GM18858 (cell line): ENCODE measurements around the gene ACTR1A.

Experiments
- ATAC-seq: cut with Tn5 transposase; IDR thresholded peaks from one replicate; pipeline ENCODE4 v1.9.1; 2021; ENCODE audit not compliant: unreplicated experiment

ACTR1A gene

GRCh38 chr10:102485093-102485784, 17.3 kb downstream of the ACTR1A start:
- no peak for ATAC-seq

DNA sequence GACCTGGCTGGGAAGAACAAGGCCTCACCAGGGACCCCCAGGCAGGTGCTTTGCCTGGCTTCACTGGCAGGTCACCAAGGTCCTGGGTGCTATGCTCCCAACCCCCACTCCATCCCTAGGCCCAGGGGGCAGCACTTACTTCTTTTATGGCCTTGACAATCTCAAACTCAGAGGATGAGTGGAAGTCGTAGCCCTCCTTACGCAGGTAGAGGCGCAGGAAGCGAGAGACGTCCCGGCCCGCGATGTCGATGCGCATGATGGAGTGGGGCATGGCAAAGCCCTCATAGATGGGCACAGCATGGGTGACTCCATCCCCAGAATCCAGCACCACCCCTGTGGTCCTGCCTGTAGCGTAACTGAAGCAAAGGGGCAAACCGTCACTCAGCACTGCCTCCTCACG, 18.5 kb downstream of the ACTR1A start:
- ATAC-seq: no peak

DNA sequence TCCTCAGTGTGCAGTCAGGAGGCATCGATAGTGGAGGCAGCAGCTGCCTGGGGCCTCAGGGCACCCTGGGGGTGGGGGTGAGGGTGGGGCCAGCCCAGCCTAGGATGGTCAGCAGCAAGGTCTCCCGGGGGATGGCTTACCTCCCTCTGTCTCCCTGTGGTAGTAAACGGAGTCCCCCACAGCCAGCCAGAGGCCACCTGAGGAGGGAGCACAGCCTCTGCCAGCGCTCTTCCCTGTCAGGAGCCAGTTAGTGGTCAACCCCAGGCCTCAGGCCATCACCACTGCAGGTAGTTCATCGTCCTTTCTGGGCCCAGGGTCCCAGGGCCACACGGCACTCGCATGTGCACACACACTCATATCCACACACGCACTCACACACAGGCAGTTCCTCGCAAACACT, 22.1 kb downstream of the ACTR1A start:
- no peak for ATAC-seq

- ATAC-seq: no peak
These were observed 22.9 kb downstream of the ACTR1A start for GRCh38 chr10:102479651-102480050.

GRCh38 chr10:102476466-102477141, 25.9 kb downstream of the ACTR1A start:
- no peak for ATAC-seq

DNA sequence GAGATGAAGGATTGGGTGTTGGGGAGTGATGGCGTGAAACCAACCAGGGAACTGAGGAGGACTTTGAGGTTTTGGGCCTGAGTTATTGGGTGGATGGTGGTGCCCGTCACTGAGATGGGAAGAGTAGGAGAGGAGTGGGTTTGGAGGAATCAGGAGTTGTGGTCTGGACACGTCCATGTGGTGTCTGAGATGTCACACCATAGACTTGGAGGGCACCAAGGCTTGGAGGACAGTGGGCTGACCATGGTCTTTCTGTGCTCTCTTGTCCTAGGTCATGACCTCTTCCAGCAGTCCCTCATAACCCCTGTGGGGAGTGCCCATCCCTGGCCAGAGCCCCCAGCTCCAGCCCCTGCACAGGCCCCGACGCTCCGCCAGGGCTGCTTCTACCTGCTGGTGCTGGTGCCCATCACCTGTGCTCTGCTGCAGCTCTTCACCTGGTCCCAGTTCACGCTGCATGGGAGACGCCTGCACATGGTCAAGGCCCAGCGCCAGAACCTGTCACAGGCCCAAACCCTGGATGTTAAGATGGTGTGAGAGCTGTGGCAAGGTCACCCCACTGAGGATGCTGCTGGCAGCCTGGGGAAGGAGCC, 27.0 kb downstream of the ACTR1A start:
- no peak for ATAC-seq

DNA sequence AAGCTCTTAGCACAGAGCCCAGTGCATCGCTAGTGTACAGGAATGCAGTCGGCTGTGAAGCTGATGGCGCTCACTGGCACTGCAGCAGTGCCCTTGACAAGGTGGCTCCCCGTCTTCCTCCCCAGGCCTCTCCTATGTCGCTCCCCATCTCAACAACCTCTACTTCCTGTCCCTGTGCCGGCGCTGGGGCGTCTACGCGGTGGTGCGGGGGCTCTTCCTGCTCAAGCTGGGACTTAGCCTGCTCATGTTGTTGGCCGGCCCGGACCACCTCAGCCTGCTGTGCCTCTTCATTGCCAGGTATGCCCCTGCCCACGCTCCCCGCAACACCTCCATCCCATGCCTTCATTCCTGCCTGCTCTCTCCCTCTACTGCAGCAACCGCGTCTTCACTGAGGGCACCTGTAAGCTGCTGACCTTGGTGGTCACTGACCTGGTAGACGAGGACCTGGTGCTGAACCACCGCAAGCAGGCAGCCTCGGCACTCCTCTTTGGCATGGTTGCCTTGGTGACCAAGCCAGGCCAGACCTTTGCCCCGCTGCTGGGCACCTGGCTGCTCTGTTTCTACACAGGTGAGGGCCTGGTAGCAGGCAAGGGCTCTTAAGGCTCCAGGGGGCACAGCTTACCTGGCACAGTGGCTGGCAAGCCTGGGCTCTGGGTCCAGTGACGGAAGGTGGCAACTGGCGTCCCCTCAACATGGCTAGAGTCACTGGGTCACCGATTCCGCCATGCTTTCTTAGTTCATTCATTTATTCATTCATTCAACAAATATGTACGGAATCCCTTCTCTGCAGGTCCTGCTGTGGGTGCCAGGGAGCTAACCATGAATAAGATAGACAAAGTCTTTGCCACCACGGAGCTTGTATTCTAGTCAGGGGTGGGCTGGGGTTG, 28.8 kb downstream of the ACTR1A start:
- no peak for ATAC-seq

DNA sequence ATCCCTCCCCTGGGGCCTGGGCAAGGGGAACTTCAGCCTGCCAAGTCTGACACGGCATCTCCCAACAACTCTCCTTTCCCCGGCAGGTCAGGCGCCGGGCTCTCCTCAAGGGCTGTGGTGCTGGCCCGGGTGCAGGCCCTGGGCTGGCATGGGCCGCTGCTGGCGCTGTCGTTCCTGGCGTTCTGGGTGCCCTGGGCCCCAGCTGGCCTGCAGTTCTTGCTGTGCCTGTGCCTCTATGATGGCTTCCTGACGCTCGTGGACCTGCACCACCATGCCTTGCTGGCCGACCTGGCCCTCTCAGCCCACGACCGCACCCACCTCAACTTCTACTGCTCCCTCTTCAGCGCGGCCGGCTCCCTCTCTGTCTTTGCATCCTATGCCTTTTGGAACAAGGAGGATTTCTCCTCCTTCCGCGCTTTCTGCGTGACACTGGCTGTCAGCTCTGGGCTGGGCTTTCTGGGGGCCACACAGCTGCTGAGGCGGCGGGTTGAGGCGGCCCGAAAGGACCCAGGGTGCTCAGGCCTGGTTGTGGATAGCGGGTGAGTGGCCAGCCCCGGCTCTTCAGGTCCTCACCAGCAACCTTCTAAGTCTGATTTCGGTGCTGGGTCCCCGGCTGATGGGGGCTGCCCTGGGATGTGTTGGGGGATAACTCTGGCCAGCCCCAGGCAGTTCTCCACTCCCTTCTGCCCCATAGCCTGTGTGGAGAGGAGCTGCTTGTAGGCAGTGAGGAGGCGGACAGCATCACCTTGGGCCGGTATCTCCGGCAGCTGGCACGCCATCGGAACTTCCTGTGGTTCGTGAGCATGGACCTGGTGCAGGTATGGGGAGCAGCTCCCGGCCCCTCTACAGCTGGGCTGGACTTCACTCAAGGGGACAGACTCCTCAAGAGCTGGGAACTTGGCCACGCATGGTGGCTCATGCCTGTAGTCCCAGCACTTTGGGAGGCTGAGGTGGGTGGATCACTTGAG, 31.6 kb downstream of the ACTR1A start:
- ATAC-seq: no peak

GRCh38 chr10:102468683-102469082, 33.8 kb downstream of the ACTR1A start:
- ATAC-seq: no peak

DNA sequence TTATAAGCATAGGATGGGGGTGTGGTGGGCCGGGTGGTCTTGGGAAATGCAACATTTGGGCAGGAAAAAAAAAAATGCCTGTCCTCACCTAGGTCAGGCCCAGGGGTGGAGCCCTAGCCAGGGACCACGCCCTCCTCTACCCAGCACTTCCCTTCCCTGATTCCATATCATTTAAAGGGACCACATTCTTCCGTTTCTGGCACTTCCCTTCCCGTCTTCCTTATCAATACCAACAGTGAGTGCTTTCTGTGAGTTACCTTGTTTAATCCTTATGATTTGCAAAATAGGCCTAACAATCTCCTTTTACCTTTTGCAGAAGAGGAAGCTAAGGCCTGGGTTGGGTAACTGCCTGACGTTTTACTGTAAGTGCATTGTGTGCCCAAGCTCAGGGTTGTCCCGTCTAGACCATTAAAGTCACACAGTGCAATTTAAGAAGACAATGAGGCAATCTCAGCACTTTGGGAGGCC, 34.5 kb downstream of the ACTR1A start:
- no peak for ATAC-seq

DNA sequence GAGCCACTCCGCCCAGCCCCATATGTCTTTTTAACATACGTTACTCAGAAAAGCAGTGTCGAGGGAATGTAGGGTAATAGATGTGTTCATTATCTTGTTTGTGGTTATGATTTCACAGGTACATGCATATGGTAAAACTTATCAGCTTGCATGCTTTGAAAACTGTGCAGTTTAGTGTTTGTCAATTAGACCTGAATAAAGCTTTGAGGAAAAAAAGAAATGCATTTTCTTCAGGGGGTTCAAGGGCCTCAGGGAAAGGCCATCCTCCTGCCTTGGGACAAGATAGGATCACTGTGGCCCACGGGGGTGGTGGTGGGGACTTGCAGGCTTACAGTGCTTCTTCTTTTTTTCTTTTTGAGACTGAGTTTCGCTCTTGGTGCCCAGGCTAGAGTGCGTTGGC, 35.2 kb downstream of the ACTR1A start:
- ATAC-seq: no peak

- ATAC-seq: no peak
These were observed 37.0 kb downstream of the ACTR1A start for GRCh38 chr10:102465466-102465865.

- no peak for ATAC-seq
These were observed 38.5 kb downstream of the ACTR1A start for GRCh38 chr10:102463983-102464382.

DNA sequence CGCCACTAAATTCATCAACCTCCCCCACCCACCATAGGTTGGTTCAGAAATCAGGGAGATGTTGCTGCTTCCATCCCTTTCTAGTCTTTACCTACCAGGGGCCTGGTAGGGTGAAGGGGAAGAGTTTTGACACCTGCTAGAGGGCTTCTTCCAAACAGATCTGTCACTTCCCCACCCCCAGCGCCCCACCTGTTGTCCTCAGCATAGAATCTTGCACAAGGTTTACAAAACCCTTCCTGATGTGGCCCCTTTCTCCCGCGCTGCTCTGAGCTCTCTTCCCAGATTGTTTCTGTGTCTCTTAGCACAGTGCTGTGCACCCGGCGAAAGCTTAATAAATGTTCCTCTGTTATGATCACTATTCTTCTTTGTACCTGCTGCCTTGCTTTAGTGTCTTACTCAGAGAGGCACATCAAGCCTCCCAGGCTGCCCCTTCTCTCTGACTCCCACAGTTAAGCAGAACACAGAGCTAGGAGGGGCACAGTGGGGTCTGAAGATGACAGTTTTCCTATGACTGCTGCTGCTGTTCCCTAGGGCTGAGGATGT, 39.9 kb downstream of the ACTR1A start:
- ATAC-seq: no peak

- no peak for ATAC-seq
These were observed 41.1 kb downstream of the ACTR1A start for GRCh38 chr10:102461187-102462054.

- no peak for ATAC-seq
These were observed 41.7 kb downstream of the ACTR1A start for GRCh38 chr10:102460836-102461186.

GRCh38 chr10:102458656-102459055, 43.9 kb downstream of the ACTR1A start:
- ATAC-seq: no peak

- no peak for ATAC-seq
These were observed 44.8 kb downstream of the ACTR1A start for GRCh38 chr10:102457591-102458150.
